Activated gamma-delta T cell treated with Interleukin-2 at 50 U/mL for 16 hours (primary cell): Measurements from ENCODE around the gene IL25.
"Not testable (repeated sequence)": the region's sequence is repeated elsewhere in the genome, so short reads cannot be mapped to it uniquely, and the experiment has no call there.

Experiments
- DNase-seq: peaks from one replicate; pipeline ENCODE4 v3.0.0-alpha.2; 2020

Gene IL25

GRCh38 chr14:23413681-23414080 lies 41.1 kb downstream of the IL25 start:
- DNase-seq, result no peak

GRCh38 chr14:23414254-23414653 lies 41.6 kb downstream of the IL25 start:
- no peak for DNase-seq

DNA sequence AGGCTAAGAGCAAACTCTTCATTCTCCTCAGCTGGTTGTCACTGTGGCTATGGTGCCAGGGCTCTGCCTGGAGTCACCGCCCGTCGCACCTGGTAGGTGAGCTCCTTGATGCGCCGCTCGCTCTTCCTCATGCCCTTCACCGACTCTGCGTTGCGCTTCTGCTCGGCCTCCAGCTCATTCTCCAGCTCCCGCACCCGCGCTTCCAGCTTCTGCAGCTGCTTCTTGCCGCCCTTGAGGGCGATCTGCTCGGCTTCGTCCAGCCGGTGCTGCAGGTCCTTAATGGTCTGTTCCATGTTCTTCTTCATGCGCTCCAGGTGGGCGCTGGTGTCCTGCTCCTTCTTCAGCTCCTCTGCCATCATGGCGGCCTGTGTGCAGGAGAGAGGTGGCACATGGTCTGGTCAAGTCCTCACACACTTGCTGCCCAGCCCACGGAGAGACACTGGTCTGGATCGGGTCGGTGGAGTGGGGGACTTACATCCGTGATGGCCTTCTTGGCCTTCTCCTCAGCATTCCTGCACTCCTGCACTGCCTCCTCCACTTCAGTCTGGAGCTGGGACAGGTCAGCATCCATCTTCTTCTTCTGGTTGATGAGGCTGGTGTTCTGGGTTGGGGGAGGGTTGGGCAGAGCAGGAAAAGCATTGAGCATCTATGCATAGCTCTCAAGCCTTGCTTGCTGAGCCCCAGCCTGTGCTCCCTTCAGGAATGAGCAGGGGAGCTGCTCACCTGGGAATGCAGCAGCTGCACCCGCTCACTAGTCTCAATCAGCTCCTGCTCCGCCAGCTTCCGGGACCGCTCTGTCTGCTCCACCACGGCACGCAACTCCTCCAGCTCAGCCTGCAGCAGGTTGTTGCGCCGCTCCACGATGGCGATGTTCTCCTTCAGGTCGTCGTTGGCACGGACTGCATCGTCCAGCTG lies 42.6 kb downstream of the IL25 start:
- DNase-seq, result no peak

GRCh38 chr14:23415821-23416778 lies 43.5 kb downstream of the IL25 start:
- DNase-seq, result no peak

DNA sequence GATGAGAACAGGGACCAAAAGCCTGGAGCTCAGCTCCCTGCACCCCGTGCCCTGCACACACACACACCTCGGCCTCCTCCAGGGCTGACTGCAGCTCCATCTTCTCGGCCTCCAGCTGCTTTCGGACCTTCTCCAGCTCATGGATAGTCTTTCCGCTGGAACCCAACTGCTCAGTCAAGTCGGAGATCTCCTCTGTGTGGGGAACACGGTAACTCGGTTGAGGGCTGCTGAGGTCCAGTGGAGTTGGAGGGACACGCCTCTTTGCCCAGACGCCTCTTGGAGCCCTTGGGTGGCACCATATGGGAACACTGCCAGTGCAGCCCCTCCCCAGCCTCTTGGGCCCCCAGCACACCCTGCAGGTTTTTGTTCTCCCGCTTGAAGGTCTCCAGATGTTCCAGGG lies 44.2 kb downstream of the IL25 start:
- no peak for DNase-seq

GRCh38 chr14:23417269-23417668 lies 44.7 kb downstream of the IL25 start:
- not testable (repeated sequence) for DNase-seq

DNA sequence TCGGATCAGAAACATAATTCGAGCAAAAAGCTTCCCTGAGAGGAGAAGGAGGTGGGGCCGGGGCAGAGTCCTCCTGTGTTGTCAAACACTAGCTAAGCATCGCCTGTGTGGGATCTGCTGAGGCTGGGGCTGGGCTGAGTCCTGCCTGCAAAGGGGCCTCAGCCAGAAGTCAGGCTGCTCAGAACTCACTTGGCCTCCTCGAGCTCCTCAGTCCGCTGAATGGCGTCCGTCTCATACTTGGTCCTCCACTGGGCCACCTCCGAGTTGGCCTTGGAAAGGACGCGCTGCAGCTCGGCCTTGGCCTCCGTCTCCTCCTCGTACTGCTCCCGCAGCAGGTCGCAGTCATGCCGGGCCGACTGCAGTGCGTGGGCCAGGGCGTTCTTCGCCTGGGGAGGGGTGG lies 45.4 kb downstream of the IL25 start:
- no peak for DNase-seq

GRCh38 chr14:23419646-23420045 lies 47.0 kb downstream of the IL25 start:
- not testable (repeated sequence) for DNase-seq

DNA sequence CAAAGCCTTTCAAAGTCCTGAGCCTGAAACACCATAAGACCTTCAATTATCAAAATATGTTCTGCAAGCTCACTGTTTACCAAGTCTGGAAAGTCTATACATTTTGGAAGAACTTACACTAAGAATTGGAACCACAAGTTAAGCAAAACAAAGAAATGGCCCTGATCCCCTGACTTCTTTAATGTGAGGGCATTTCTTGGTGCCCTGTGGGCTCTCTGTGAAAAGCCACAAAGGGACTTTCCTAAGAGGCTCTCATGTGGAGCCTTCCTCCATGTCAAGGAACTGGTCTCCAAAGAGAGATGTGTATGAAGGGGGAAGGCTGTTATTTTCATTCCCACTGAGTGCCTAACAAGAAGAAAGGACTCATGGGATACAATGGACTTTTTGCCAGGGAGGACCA lies 49.0 kb downstream of the IL25 start:
- DNase-seq, result no peak

DNA sequence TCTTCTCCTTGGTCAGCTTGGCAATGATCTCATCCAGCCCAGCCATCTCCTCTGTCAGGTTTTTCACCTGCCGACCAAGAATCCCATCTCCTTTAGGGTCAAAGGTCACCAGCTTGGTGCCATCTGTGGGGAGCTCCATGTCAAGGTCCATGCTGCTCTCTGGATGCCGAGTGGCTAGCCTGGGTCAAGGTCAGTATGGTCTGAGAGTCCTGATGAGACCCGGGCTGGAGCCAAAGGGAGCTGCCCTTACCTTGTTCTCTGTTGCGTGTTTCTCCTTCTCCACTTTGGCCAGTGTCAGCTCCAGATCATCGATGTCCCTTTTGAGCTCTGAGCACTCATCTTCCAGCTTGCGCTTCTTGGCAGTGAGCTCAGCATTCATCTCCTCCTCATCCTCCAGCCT lies 51.0 kb downstream of the IL25 start:
- no peak for DNase-seq

- no peak for DNase-seq
Measured at GRCh38 chr14:23425169-23425568, 52.6 kb downstream of the IL25 start.

DNA sequence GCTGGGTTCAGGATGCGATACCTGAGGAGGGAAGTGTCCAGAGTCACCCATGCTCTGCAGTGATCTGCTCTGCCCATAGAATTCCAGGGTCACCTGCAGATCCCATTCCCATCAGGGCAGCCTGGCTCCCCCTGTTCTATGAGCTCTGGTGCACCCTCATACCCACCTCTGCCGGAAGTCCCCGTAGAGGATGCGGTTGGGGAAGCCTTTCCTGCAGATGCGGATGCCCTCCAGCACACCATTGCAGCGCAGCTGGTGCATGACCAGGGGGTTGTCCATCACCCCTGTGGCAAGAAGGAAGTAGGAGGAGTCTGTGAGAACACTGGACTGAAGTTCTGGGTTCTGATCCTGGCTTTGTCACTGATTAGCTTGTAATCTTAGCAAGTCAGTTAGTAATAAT lies 53.2 kb downstream of the IL25 start:
- DNase-seq, result not testable (repeated sequence)
